ENCODE measurements around the gene CRB1.

Gene CRB1

DNA sequence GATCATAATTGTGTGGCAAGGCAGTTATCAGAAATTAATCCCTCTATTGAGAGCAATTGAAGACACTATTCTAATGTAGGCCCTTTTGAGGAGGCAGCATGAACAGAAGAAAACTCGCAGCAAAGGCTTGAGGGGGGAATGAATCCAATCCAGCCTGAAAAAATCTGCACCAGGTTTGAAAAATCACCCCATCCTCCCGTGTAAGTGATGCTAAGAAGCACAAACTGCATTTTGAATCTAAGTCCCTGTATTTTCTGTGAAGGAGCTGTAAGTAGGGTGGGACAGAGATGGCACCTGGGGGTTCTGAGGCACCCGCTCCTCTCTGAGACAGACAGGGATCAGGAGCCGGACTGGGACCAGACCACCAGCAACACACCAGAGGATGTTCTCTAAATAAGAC lies at the start of gene CRB1:
CRB1 (plus strand) TSS at position 241 of the 400 bp plus-strand sequence. CDS start 161 bp downstream, outside the sequence.
- DNase-seq, result no peak

- no peak for DNase-seq
Observed at GRCh38 chr1:197218857-197219256, 49.2 kb upstream of the CRB1 start.

- DNase-seq, result no peak
Observed at GRCh38 chr1:197222025-197222685, 45.9 kb upstream of the CRB1 start.

DNA sequence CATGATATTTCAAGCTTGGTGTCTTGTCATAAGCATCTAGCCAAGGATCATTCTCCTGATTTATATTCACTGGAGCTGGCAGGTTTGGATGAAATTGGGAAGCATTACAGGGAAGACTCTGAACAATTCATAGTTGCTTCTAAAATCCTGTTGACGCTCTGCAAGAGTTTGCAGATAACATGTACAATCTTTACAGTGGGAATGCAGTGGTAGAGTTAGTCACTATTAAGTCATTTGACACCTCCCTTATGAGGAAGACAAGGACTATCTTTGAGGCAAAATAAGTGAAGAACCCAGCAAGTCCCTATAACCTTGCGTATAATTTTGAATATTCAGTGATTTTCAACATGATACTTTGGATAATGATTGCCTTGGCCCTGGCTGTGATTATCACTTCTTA lies 45.3 kb upstream of the CRB1 start:
- DNase-seq, result no peak

DNA sequence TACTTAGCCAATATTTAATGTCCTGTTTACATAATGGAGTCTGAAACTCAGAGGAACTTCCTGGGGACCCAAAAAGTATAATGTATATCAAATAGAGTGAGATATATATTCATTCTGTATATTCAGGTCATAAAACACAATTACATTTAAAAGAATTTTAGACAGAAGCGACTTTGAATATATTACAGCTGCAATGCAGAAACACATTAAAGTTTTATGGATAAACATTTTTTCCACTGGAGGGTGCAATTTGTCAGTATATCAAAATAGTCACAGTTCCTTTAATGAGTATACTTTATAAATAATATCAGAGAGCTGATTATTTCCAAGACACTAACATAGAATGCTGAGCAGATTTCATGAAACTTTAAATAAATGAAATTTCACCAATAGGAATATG lies 43.9 kb upstream of the CRB1 start:
- no peak for DNase-seq

DNA sequence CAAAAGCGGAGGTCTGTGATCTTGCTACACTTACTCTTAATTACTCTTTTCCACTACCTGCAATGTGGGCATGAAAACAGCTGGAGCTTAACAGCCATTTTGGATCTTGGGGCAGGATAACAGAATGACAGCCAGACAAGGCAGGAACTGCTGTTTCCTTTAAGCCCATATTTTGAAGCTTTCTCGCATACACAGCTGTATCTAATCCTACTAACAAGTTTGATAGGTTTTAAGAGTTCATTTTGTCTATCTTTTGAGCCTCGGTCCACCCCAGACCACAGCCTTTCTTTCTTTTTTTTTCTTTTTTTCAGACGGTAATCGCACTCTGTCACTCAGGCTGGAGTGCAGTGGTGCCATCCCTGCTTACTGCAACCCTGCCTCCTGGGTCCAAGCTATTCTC lies 42.4 kb upstream of the CRB1 start:
- no peak for DNase-seq

DNA sequence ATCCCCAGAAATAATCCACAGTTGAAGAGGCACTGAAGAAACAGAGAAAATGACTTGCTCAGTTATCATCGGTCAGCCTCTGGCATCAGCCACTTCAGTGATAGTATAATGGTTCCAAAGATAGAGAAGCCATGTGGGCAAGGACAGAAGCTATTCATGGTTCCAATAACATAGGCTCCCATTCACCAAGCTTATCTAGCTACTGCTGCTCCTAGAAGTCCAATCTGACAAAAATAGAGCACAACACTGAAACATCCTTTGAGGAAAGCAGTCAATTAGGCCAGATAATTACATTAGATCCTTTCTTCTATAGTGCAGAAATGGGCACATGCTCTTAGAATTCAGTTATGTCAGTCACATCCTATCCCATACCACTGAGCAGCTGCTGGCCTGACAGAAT lies 33.5 kb upstream of the CRB1 start:
- DNase-seq, result no peak

DNA sequence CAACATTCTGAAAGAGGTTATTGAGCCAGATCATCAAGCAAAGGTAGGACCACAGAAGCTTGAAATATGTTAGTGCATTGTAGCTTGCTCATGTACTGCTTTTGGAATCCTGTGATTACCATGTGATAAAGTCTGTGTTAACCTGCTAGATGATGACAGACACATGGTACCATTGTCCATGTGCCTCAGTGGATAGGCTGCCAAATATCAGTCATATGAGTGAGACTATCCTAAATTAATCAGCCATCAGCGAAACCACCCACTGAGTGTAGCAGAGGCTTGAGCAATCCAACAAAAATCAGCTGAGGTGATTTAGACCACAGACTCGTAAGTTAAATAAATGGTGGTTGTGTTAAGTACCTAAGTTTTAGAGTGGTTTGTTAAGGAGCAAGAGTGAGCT lies 32.7 kb upstream of the CRB1 start:
- DNase-seq, result no peak

GRCh38 chr1:197247465-197247864 lies 20.6 kb upstream of the CRB1 start:
- DNase-seq, result no peak

GRCh38 chr1:197249324-197249723 lies 18.7 kb upstream of the CRB1 start:
- no peak for DNase-seq

GRCh38 chr1:197250616-197251015 lies 17.4 kb upstream of the CRB1 start:
- no peak for DNase-seq

- no peak for DNase-seq
Observed at GRCh38 chr1:197252973-197253372, 15.1 kb upstream of the CRB1 start.

DNA sequence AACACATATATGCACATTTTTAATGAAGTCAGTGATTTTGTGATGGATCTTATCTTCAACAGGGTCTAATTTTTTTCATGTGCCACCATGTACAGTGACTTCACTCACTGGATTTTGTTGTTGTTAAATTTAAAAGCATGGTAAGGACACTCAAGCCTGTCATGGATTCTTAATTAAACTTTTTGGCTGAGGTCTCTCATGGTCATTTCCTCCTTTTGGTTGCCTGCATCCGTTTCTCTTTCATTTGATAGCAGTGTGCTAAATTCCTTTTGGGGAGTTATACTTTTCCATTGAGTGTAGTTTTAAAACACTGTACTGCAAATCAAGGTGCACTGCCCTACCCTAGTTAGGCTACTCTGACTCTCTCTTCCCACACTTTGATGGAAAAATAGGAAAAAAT lies 13.2 kb upstream of the CRB1 start:
- DNase-seq, result no peak

DNA sequence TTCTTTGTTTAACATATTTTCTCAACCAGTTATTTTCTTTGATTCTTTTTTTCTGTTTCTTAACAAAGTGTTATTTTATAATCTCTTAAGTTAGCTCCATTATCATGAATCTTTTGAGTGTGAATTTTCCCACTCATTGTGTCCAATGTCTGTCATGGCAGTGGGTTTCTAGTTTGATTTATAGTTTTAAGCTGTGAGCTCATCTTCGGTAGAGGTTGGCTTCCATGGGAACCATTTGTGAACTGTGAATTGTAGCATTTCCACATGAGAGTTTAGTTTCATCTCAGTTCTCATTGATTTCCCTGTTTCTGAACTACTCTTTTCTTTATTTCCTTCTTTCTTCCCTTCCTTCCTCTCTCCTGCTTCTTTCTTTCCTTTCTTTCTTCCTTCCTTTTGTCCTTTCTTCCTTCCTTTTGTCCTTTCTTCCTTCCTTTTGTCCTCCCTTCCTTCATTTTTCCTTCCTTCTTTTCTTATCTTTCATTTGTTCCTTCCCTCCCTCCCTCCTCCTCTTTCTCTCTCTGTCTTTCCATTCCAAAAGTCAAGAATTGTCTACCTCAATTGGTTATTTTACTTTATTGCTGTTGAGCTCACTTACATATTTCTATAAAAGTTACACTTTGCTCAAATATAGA lies 3.0 kb upstream of the CRB1 start:
- no peak for DNase-seq

DNA sequence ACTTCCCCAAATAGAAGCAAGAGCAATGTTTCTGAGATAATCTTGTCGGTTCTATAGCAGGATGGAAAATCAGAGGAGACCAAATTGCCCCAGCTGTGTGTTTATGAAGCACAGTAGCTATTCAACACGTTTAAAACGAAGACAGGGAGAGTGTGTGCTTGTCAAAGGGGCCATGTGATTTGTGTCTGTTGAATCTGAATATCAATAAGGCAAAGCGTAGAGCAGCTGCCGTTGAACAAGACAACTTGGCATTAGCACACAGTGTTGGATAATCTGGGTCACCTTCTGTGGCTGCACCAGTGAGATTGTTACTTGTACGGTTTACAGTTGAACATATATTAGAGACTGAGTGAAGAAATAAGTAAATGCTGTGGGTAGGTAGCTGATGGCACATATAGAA lies 1.0 kb downstream of the CRB1 start:
- DNase-seq, result no peak

DNA sequence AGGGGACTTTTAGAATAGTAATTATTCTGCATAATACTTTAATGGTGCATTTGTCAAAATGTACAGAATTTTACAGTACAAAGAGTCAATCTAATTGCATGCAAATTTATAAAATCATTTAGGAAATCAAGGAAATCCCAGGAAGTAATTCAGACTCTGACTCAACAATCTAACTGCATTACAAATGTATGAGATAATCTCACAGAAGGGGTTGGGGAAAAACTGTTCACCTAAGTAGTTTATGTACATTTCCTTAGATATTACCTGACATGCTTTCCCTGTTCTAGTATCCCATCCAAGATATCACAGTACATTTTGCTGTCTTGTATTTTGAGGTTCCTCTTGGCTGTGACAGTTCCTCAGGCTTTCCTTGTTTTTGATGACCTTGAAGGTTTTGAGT lies 4.7 kb downstream of the CRB1 start:
- DNase-seq, result no peak

GRCh38 chr1:197277166-197277565 lies 9.1 kb downstream of the CRB1 start:
- DNase-seq, result no peak

DNA sequence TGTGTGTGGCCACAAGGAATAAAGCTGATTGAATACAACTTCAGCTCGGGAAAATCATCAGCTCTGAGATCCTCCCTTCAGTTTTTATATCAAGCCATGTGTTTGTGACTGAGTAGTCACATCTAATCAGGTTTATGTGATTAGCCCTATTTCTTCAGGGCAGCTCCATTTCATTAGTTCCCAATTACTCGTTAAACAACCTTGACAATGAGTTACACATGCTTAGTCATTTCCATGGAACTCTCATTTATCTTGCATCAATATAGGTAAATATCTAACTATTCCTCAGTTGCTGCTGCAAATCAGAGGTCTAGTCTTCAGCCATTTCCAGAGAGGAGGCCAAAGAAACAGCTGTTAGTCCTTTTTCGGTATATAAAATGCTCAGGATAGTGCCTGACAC lies 16.3 kb downstream of the CRB1 start:
- DNase-seq, result no peak

DNA sequence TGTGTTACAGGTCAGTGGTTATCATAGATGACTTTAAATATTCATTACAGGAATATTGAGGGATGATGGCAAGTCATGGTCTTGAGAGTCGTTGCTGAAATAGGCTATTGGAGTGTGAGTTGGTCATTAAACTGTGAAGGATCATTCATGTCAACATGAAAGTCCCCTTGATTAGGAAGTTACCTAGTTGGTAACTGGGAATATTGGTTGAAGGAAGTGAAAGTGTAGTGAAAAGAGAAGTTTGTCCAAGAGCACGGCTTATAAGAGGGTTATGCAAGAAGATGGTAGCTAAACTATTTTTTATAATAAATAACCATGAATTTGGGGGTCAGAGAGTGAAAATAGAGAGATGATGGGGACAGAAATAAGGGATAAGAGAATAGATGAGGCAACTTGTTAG lies 16.9 kb downstream of the CRB1 start:
- no peak for DNase-seq

DNA sequence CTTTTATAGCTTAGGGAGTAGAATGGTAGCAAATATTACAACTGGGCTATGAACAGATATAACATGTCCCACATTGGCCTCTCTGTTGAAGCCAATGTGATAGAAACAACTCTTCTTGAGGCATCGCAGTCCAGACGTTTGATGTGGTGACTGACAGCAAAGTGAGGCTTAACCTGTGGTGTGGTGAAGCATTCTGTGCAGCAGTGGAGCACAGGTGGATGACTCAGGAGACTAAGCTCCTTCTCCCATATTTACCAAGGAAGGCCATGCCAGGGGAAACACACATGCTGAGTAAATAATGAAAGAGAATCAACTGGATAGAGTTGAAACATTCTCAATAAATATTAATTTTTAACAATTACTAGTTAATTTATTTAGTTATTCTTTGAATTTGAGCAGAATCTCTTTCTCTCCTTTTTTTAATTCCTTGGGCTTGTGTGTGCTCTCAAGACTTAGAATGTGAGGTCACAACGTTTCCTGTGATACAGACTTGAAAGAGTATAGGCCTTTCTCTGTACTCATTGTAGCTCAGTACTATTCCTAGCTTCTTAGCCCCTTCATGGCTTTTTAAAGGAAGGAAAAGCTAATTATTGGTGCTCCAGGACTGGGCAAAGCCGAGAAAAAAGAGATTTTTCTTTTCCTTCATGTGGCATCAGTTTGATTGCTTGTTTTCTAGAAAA lies 17.6 kb downstream of the CRB1 start:
- DNase-seq, result no peak

GRCh38 chr1:197286634-197287033 lies 18.6 kb downstream of the CRB1 start:
- DNase-seq, result no peak

DNA sequence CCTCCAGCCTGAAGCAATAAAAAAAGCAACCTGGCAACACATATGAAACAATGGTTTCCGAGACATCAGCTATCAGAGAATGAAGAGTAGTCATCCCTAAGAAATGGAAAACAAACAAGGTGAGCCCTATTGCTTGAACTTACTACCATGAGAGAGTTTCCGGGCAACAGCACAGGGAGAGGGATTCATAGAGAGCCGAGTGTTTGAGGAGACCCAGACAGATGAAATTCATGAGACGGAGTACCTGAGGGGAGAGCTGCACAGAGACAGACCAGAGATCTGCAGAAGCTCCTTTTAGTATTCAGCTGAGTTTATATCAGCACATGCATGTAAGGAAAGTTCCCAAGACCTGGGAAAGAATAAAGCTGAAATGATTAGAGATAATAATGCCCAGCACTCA lies 19.8 kb downstream of the CRB1 start:
- DNase-seq, result no peak

DNA sequence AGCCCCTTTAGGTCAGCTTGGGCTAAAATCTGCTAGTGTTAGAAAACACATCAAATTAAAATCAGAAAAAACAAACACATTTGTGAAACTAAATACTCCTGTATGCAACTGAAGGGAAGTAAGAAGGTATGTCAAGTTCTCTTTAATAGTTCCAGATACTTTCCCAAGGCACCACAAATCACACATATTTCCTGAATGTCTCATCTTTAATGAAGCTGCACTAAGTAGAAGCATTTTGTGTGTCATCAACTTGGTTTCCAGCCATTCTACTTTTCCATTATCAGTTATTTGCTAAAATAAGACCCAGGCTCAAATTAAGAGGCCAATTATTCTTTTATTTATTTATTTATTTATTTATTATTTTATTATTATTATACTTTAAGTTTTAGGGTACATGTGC lies 34.7 kb downstream of the CRB1 start:
- DNase-seq, result no peak

- no peak for DNase-seq
Observed at GRCh38 chr1:197303463-197303862, 35.4 kb downstream of the CRB1 start.

All from CD4-positive, alpha-beta T cell treated with Interleukin-6 for 4 hours (primary cell).